ENCODE measurements around the gene ACTG2.

ACTG2 gene

DNA sequence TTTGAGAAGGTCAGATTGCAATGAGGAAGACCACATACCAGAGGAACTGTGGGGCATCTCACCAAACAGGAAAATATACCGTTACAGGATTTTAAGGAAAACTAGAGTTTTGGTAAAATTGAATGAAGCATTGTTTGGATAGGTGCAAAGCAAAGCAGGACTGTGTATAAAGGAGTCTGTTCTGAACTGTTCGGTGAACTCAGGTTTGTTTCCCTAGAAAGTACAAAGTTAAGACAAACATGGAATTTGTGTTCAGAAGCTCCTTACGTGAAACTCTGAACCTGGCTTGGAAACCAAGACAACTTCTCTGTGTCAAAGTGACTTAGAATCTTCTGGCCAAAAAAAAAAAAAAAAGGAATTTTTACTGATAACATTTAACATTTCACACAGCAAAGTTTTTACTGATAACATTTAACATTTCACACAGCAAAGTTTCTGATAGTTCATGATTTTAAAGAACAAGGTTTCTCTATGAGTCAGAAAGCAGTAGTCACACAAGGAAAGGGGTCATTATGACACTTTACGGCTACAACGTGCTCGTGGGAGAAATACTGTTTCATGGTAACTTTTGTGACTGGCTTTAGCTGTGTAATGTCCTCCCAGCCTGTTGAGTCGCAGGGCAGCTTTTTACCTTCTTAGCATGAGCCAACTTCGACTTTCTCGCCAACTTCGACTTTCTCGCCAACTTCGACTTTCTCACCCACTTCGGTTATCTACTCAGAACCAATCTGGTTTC is 70.7 kb downstream of the ACTG2 start:
- in situ Hi-C loops (cut with HindIII; ENCODE audit: low sequenced_read_pairs): no loop called here

DNA sequence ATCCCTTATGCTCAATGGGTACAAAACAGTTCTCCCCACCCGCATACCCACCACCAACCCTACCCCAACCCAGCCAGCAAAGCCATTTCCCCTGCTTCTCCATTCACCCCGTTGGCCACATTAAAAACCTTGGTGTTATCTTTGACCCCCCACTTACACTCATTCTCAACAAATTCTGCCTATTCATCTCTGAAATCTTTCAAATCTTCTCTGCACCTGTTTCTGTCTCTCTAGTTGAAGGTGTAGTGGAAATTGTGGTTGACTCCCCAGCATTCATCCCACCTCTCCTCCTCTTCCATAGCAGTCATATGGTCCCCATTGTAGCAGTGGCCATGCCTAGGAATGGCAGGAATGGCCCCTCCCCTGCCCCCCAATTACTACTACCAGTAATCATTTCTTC is 71.4 kb downstream of the ACTG2 start:
- in situ Hi-C loops (cut with HindIII; ENCODE audit: low sequenced_read_pairs): no loop called here

DNA sequence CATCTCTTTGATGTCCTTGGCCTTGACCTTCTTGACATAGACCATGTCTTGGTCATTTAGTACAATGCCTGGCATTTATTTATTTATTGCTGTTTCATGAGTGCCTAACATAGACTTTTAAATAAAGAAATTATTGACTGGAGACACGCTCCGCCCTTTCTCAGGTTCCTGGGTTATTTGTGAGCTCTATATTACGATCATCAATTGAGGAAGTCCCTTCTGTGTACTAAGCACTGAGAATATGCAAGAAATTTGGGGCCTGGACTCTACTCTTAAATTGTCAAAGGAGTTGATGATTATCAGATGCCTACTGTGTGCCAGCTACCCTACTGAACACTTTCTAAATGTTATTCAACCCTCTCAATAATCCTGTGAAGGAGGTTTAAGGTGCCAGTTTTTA is 72.2 kb downstream of the ACTG2 start:
- in situ Hi-C loops (cut with HindIII; ENCODE audit: low sequenced_read_pairs): no loop called here

DNA sequence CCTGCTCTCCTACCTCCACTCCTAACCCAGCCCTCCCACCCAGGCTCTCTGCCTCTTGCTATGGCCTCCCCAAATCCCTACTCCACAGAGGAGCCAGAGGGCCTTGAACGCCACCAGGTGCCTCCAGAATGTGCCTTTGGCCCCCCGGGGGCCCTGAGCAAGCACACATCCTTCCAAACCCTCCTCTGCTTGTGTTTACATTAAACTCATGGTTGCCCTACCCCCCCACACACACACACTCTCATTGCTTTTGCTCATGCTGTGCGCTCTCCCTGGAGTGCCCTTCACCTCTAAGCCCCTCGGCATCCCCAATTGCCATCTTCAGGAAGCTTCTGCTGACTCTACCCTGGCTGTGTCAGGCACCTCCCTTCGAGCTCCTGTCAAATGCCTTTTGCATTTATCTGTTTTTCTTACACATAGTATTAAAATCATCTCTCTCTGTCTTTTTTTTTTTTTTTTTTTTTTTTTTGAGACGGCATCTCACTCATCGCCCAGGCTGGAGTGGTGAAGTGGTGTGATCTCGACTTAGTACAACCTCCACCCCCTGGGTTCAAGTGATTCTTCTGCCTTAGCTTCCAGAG is 75.6 kb downstream of the ACTG2 start:
- in situ Hi-C loops (cut with HindIII; ENCODE audit: low sequenced_read_pairs): no loop called here

DNA sequence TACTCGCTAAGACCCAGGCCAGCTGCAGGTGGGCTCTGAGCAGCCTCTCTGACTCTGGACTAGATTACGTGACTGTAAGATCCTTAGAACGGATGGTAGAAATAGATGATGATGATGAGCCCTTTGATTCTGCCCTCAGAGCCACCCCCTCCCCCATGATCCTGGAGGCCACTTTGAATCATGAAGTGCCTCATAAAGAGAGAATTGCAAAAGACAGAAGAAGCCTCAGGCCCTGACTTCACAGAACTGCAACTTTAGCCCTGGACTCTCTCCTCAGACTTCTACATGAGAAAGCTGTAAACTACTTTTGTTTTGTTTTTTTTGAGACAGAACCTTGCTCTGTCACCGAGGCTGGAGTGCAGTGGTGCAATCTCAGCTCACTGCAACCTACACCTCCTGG is 76.5 kb downstream of the ACTG2 start:
- in situ Hi-C loops (cut with HindIII; ENCODE audit: low sequenced_read_pairs): no loop called here
